Peyer's patch (tissue), 4 donors: Measurements from ENCODE around the gene KCP. TPM values are rescaled to one million over a fixed set of nuclear protein-coding genes. Genes with fewer than 3 reads are reported as not detected.

Source experiments
- DNase-seq, 3 donors: peaks; one replicate each; pipeline ENCODE4 v3.0.0-alpha.2; 2017 to 2019
- H3K27ac ChIP-seq, 4 donors: fragments of 200-600 bp; sonication (generic); one replicate each; pipeline ENCODE4 v1.5.1; 2016 to 2019
- H3K27me3 ChIP-seq, 2 donors: fragments of 200-600 bp; sonication (generic); one replicate each; pipeline ENCODE4 v1.5.1; 2019
- H3K36me3 ChIP-seq, 3 donors: fragments of 200-600 bp; sonication (generic); one replicate each; pipeline ENCODE4 v1.5.1; 2016 to 2019
- H3K4me1 ChIP-seq, 4 donors: fragments of 200-600 bp; sonication (generic); one replicate each; pipeline ENCODE4 v1.5.1; 2016 to 2019
- H3K4me3 ChIP-seq, 4 donors: fragments of 200-600 bp; sonication (generic); 1 replicate in 3 of 4; 2 replicates in 1 of 4; pipeline ENCODE4 v1.5.1; 2016 to 2019; ENCODE audit warnings: mild to moderate bottlenecking in 1 of 4
- H3K9me3 ChIP-seq, 4 donors: fragments of 200-600 bp; sonication (generic); one replicate each; pipeline ENCODE4 v1.5.1; 2016 to 2019; ENCODE audit warnings: mild to moderate bottlenecking in 1 of 4
- POLR2A ChIP-seq, 2 donors: fragments of 450-650 bp; IDR thresholded peaks; one replicate each; pipeline ENCODE4 v1.5.1; 2017; ENCODE audit warnings: antibody characterized with exemption in 2 of 2, mild to moderate bottlenecking in 2 of 2, moderate library complexity in 2 of 2
- total RNA-seq, 4 donors: library from RNA; depleted of rRNA; stranded (reverse); fragments of >200 nt; gene quantifications; one replicate each; pipeline ENCODE4 v1.1.0, GENCODE V29; 2016
- TF ChIP-seq, protein P1 (sequence below), 6 experiments: fragments of 450-650 bp in 4 of 6; fragments of 200-600 bp in 2 of 6; sonication (generic) in 1 of 6; IDR thresholded peaks; one replicate each; pipeline ENCODE4 v1.5.1; 2017 to 2019; ENCODE audit warnings: antibody characterized with exemption in 6 of 6, mild to moderate bottlenecking in 3 of 6, moderate library complexity in 1 of 6

Gene KCP
- total RNA-seq, 4 donors from 2014 or later: 3.3 to 14.1 (median 6.7) TPM

- peak in 2 of 3 donors; percentile 63 to 71 for DNase-seq
- Histone ChIP-seq H3K27me3 (peaks cover 0 to 13% of the 10 kb centered on the region in 2 donors), H3K4me1 (peaks cover 3 to 9% (median 5%) of the 10 kb centered on the region in 4 donors), H3K36me3 (no peaks in the 10 kb centered on the region), H3K4me3 (peak overlapping the region; percentile 25 to 60 (median 44)), H3K27ac (peak overlapping the region in 1 of 4 donors; percentile 81), H3K9me3 (no peaks in the 10 kb centered on the region)
- TF ChIP-seq, protein P1, sequence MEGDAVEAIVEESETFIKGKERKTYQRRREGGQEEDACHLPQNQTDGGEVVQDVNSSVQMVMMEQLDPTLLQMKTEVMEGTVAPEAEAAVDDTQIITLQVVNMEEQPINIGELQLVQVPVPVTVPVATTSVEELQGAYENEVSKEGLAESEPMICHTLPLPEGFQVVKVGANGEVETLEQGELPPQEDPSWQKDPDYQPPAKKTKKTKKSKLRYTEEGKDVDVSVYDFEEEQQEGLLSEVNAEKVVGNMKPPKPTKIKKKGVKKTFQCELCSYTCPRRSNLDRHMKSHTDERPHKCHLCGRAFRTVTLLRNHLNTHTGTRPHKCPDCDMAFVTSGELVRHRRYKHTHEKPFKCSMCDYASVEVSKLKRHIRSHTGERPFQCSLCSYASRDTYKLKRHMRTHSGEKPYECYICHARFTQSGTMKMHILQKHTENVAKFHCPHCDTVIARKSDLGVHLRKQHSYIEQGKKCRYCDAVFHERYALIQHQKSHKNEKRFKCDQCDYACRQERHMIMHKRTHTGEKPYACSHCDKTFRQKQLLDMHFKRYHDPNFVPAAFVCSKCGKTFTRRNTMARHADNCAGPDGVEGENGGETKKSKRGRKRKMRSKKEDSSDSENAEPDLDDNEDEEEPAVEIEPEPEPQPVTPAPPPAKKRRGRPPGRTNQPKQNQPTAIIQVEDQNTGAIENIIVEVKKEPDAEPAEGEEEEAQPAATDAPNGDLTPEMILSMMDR (IDR thresholded peaks at IDR 0.05): peak in 1 of 6 experiments; percentile 19
- peak in 1 of 2 donors; percentile 14 for TF ChIP-seq POLR2A (IDR thresholded peaks at IDR 0.05)
Observed at GRCh38 chr7:128891110-128891941, 19.2 kb downstream of the KCP start.

GRCh38 chr7:128890306-128891109 lies 20.0 kb downstream of the KCP start:
- H3K36me3 ChIP-seq: no peaks in the 10 kb centered on the region
- H3K27me3 ChIP-seq: peaks cover 0 to 13% of the 10 kb centered on the region in 2 donors
- DNase-seq: peak in 2 of 3 donors; percentile 78 to 80
- H3K4me1 ChIP-seq: peaks cover 3 to 9% (median 5%) of the 10 kb centered on the region in 4 donors
- TF ChIP-seq POLR2A (IDR thresholded peaks at IDR 0.05): peak; percentile 35 to 66
- TF ChIP-seq, protein P1 (IDR thresholded peaks at IDR 0.05): no peak
- H3K4me3 ChIP-seq: peak overlapping the region; percentile 25 to 60 (median 44)
- no peaks in the 10 kb centered on the region for H3K9me3 ChIP-seq
- H3K27ac ChIP-seq: peak overlapping the region in 1 of 4 donors; percentile 81

- H3K9me3 ChIP-seq: no peaks in the 10 kb centered on the region
- peaks cover 0 to 13% of the 10 kb centered on the region in 2 donors for H3K27me3 ChIP-seq
- TF ChIP-seq POLR2A (IDR thresholded peaks at IDR 0.05): no peak
- TF ChIP-seq, protein P1 (IDR thresholded peaks at IDR 0.05): no peak
- no peak overlapping the region for H3K4me3 ChIP-seq
- DNase-seq: no peak
- H3K4me1 ChIP-seq: peaks cover 3 to 17% (median 5%) of the 10 kb centered on the region in 4 donors
- no peak overlapping the region for H3K27ac ChIP-seq
- H3K36me3 ChIP-seq: no peaks in the 10 kb centered on the region
Observed at GRCh38 chr7:128889121-128889520, 21.4 kb downstream of the KCP start.

GRCh38 chr7:128888756-128889095 lies 21.8 kb downstream of the KCP start:
- Histone ChIP-seq H3K4me3 (no peak overlapping the region), H3K27ac (no peak overlapping the region), H3K36me3 (no peaks in the 10 kb centered on the region), H3K4me1 (peaks cover 3 to 20% (median 6%) of the 10 kb centered on the region in 4 donors), H3K27me3 (peaks cover 0 to 13% of the 10 kb centered on the region in 2 donors), H3K9me3 (no peaks in the 10 kb centered on the region)
- TF ChIP-seq POLR2A (IDR thresholded peaks at IDR 0.05): no peak
- TF ChIP-seq, protein P1 (IDR thresholded peaks at IDR 0.05): no peak
- DNase-seq: peak in 1 of 3 donors; percentile 45

DNA sequence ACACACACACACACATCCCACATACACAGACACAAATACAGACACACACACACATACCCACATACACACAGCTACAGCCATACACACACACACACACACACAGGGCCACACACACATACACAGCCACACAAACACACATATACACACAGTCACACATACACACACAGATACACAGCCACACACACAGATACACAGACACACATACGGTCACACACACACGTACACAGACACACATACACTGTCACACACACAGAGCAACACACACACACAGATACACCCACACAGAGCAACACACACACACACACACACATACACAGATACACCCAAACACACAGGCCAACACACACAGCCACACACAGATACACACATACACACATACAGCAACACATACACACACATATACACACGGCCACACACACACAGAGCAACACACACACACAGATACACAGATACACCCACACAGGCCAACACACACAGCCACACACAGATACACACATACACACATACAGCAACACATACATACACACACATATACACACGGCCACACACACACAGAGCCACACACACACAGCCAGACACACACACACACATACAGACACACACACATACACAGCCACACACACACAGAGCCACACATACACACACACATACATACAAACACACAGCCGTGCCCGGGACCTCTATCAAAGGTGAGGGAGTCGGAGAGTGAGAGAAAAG lies 22.3 kb downstream of the KCP start:
- TF ChIP-seq, protein P1 (IDR thresholded peaks at IDR 0.05): no peak
- TF ChIP-seq POLR2A (IDR thresholded peaks at IDR 0.05): no peak
- H3K27ac ChIP-seq: no peak overlapping the region
- no peaks in the 10 kb centered on the region for H3K36me3 ChIP-seq
- DNase-seq: no peak
- no peak overlapping the region for H3K4me3 ChIP-seq
- no peaks in the 10 kb centered on the region for H3K9me3 ChIP-seq
- peaks cover 3 to 20% (median 5%) of the 10 kb centered on the region in 4 donors for H3K4me1 ChIP-seq
- H3K27me3 ChIP-seq: peaks cover 0 to 13% of the 10 kb centered on the region in 2 donors
